Measurements from ENCODE around the gene ZNF195.
"Not testable (repeated sequence)": the region's sequence is repeated elsewhere in the genome, so short reads cannot be mapped to it uniquely, and the experiment has no call there.

Gene ZNF195

GRCh38 chr11:3402181-3402860, 23.4 kb upstream of the ZNF195 start:
- not testable (repeated sequence) for DNase-seq

GRCh38 chr11:3401052-3401451, 22.1 kb upstream of the ZNF195 start:
- not testable (repeated sequence) for DNase-seq

GRCh38 chr11:3398509-3398908, 19.6 kb upstream of the ZNF195 start:
- DNase-seq: not testable (repeated sequence)

GRCh38 chr11:3398106-3398505, 19.2 kb upstream of the ZNF195 start:
- DNase-seq: not testable (repeated sequence)

- not testable (repeated sequence) for DNase-seq
Observed at GRCh38 chr11:3397210-3397609, 18.3 kb upstream of the ZNF195 start.

GRCh38 chr11:3395468-3395867, 16.5 kb upstream of the ZNF195 start:
- DNase-seq: not testable (repeated sequence)

GRCh38 chr11:3394956-3395355, 16.0 kb upstream of the ZNF195 start:
- DNase-seq: not testable (repeated sequence)

- DNase-seq: not testable (repeated sequence)
Observed at GRCh38 chr11:3393450-3393849, 14.5 kb upstream of the ZNF195 start.

GRCh38 chr11:3382613-3383285, 3.8 kb upstream of the ZNF195 start:
- DNase-seq: no peak

GRCh38 chr11:3381794-3382193, 2.8 kb upstream of the ZNF195 start:
- no peak for DNase-seq

GRCh38 chr11:3380706-3381545, 2.0 kb upstream of the ZNF195 start:
- DNase-seq: no peak

- DNase-seq: no peak
Observed at GRCh38 chr11:3375552-3375951, 3.4 kb downstream of the ZNF195 start.

- DNase-seq: no peak
Observed at GRCh38 chr11:3370311-3370870, 8.6 kb downstream of the ZNF195 start.

- no peak for DNase-seq
Observed at GRCh38 chr11:3369366-3369765, 9.6 kb downstream of the ZNF195 start.

- no peak for DNase-seq
Observed at GRCh38 chr11:3368199-3368598, 10.7 kb downstream of the ZNF195 start.

GRCh38 chr11:3367221-3367620, 11.7 kb downstream of the ZNF195 start:
- DNase-seq: no peak

- no peak for DNase-seq
Observed at GRCh38 chr11:3359092-3359824, 19.7 kb downstream of the ZNF195 start.

- no peak for DNase-seq
Observed at GRCh38 chr11:3357994-3358676, 20.8 kb downstream of the ZNF195 start.

- DNase-seq: no peak
Observed at GRCh38 chr11:3357302-3357701, 21.6 kb downstream of the ZNF195 start.

GRCh38 chr11:3356858-3357257, 22.1 kb downstream of the ZNF195 start:
- no peak for DNase-seq

GRCh38 chr11:3353066-3353465, 25.9 kb downstream of the ZNF195 start:
- DNase-seq: no peak

GRCh38 chr11:3347127-3347526, 31.8 kb downstream of the ZNF195 start:
- no peak for DNase-seq

Measured in SW 1271 (cell line).